ENCODE results near the gene SEC61G.

The SEC61G gene

GRCh38 chr7:54758702-54759592 is at the start of gene SEC61G:
TSS of gene SEC61G (minus strand) at chr7:54759211. CDS start at chr7:54757588, 1,623 bp downstream.
- peak; percentile 97 for DNase-seq (ENCODE audit: low spot score)
- no peak for TF ChIP-seq CTCF (IDR thresholded peaks at IDR 0.05)
- Histone ChIP-seq H3K27ac (peak within 1 kb of the TSS; percentile 90 to 93), H3K4me3 (peak within 1 kb of the TSS; percentile 87)

- Histone ChIP-seq H3K27ac (no peak overlapping the region), H3K4me3 (no peak overlapping the region)
- no peak for DNase-seq (ENCODE audit: low spot score)
- no peak for TF ChIP-seq CTCF (IDR thresholded peaks at IDR 0.05)
Measured at GRCh38 chr7:54802841-54803240, 43.8 kb upstream of the SEC61G start.

- no peak overlapping the region for H3K4me3 ChIP-seq
- no peak overlapping the region for H3K27ac ChIP-seq
- no peak for TF ChIP-seq CTCF (IDR thresholded peaks at IDR 0.05)
- DNase-seq (ENCODE audit: low spot score), result no peak
Measured at GRCh38 chr7:54802114-54802513, 43.1 kb upstream of the SEC61G start.

GRCh38 chr7:54799792-54800191 is 40.8 kb upstream of the SEC61G start:
- Histone ChIP-seq H3K4me3 (no peak overlapping the region), H3K27ac (no peak overlapping the region)
- TF ChIP-seq CTCF (IDR thresholded peaks at IDR 0.05), result no peak
- DNase-seq (ENCODE audit: low spot score), result no peak

- TF ChIP-seq CTCF (IDR thresholded peaks at IDR 0.05), result no peak
- no peak for DNase-seq (ENCODE audit: low spot score)
- Histone ChIP-seq H3K27ac (no peak overlapping the region), H3K4me3 (no peak overlapping the region)
Measured at GRCh38 chr7:54798530-54798929, 39.5 kb upstream of the SEC61G start.

- Histone ChIP-seq H3K4me3 (no peak overlapping the region), H3K27ac (no peak overlapping the region)
- DNase-seq (ENCODE audit: low spot score), result no peak
- no peak for TF ChIP-seq CTCF (IDR thresholded peaks at IDR 0.05)
Measured at GRCh38 chr7:54796853-54797252, 37.8 kb upstream of the SEC61G start.

- Histone ChIP-seq H3K27ac (no peak overlapping the region), H3K4me3 (no peak overlapping the region)
- no peak for DNase-seq (ENCODE audit: low spot score)
- no peak for TF ChIP-seq CTCF (IDR thresholded peaks at IDR 0.05)
Measured at GRCh38 chr7:54796150-54796549, 37.1 kb upstream of the SEC61G start.
